ENCODE data around the gene RAF1.

GRCh38 chr3:12545473-12545791 lies 118.5 kb downstream of the RAF1 start, which contains the start of gene MKRN2OS:
- TF ChIP-seq EZH2 (IDR thresholded peaks at IDR 0.05; ENCODE audit: low read depth, low read length, severe bottlenecking) (no peak), POLR2A (IDR thresholded peaks at IDR 0.05; ENCODE audit: control extremely low read depth in 1 of 2, low read depth in 2 of 2, low read length in 2 of 2) (peak in 1 of 2 experiments; percentile 10; a peak in 1 of 3 replicates), NANOG (IDR thresholded peaks at IDR 0.05; ENCODE audit: insufficient read depth, low read depth, low read length, poor library complexity, severe bottlenecking) (no peak), MAFK (IDR thresholded peaks at IDR 0.05; ENCODE audit: low read depth, low read length) (no peak), NRF1 (IDR thresholded peaks at IDR 0.05; ENCODE audit: low read depth, low read length) (no peak), MAX (IDR thresholded peaks at IDR 0.05) (no peak), SIN3A (conservative IDR thresholded peaks at IDR 0.05 in 1 of 2, IDR thresholded peaks at IDR 0.05 in 1 of 2; ENCODE audit: low read depth in 1 of 2, low read length in 2 of 2) (no peak), GTF2F1 (IDR thresholded peaks at IDR 0.05; ENCODE audit: borderline replicate concordance, low read depth, low read length) (no peak), BACH1 (IDR thresholded peaks at IDR 0.05; ENCODE audit: low read length) (no peak), SIRT6 (IDR thresholded peaks at IDR 0.05; ENCODE audit: low read length) (no peak), SUZ12 (IDR thresholded peaks at IDR 0.05; ENCODE audit: low read length) (no peak), CTCF (IDR thresholded peaks at IDR 0.05; ENCODE audit: control extremely low read depth in 1 of 3, insufficient read depth in 1 of 3, low read depth in 1 of 3, low read length in 3 of 3) (no peak), POLR2AphosphoS5 (IDR thresholded peaks at IDR 0.05; ENCODE audit: low read depth, low read length) (no peak)
